Transverse colon (tissue), 4 donors: ENCODE data around the gene PLA2G4E.

Experiments used
- POLR2AphosphoS5 ChIP-seq, 3 donors: sonication (generic); formaldehyde crosslinking; IDR thresholded peaks; one replicate each; pipeline ENCODE4 v1.6.1; 2016; ENCODE audit warnings: antibody characterized with exemption in 3 of 3
- TF ChIP-seq, protein P1 (sequence below), 5 experiments: fragments of 200-600 bp in 3 of 5; fragments of 450-650 bp in 2 of 5; sonication (generic) in 3 of 5; IDR thresholded peaks; 1 replicate in 2 of 5; 2 replicates in 3 of 5; pipeline ENCODE4 v1.5.1; 2016 to 2017; ENCODE audit warnings: antibody characterized with exemption in 5 of 5, inconsistent platforms in 3 of 5, mild to moderate bottlenecking in 2 of 5, moderate library complexity in 1 of 5

DNA sequence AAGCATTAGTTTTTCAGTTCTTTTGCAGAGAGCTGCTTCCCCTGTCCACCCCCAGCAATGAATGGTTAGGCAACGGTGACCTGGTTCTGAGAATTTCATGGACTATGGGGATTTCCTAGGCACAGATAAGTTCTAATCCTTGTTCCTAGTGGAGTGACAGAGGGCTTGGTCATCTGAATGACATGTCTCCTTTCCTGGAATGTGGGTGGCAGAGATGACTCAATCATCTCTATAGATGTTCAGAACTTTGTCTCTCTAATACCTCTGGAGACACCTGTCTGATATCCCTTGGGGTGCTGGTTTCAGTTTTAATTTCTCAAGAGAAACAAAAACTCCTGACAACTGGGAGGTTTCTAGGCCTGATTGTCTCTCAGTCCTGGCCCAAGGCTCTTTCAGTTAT, 10.4 kb downstream of the PLA2G4E start:
- no peak for TF ChIP-seq POLR2AphosphoS5 (IDR thresholded peaks at IDR 0.05)
- TF ChIP-seq, protein P1, sequence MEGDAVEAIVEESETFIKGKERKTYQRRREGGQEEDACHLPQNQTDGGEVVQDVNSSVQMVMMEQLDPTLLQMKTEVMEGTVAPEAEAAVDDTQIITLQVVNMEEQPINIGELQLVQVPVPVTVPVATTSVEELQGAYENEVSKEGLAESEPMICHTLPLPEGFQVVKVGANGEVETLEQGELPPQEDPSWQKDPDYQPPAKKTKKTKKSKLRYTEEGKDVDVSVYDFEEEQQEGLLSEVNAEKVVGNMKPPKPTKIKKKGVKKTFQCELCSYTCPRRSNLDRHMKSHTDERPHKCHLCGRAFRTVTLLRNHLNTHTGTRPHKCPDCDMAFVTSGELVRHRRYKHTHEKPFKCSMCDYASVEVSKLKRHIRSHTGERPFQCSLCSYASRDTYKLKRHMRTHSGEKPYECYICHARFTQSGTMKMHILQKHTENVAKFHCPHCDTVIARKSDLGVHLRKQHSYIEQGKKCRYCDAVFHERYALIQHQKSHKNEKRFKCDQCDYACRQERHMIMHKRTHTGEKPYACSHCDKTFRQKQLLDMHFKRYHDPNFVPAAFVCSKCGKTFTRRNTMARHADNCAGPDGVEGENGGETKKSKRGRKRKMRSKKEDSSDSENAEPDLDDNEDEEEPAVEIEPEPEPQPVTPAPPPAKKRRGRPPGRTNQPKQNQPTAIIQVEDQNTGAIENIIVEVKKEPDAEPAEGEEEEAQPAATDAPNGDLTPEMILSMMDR (IDR thresholded peaks at IDR 0.05): no peak
